ENCODE data around the gene CDKN2A. TPM values are rescaled to one million over a fixed set of nuclear protein-coding genes. Genes with fewer than 3 reads are reported as not detected.

Gene CDKN2A
- total RNA-seq, 2 experiments from 2014 or later: 32.9 to 39.7 TPM

GRCh38 chr9:22005702-22006606, 11.8 kb upstream of the CDKN2A start:
- H3K4me3 Mint-ChIP-seq: peak overlapping the region; percentile 25
- DNase-seq (no peak), ATAC-seq (no peak)
- no peak overlapping the region for H3K27ac Mint-ChIP-seq
- ChIA-PET POLR2A (no interaction called here), CTCF (interaction anchor here (3.6 to 5.7 kb wide), 2 partner anchors 32 to 194 kb away, joined by 87 to 95 read pairs; no protein-coding TSS in a partner anchor)
- no peaks in the 10 kb centered on the region for H3K9me3 Mint-ChIP-seq (ENCODE audit: insufficient read depth)
- H3K27me3 Mint-ChIP-seq (ENCODE audit: low read depth): peaks cover 62% of the 10 kb centered on the region
- peaks cover 37% of the 10 kb centered on the region for H3K4me1 Mint-ChIP-seq (ENCODE audit: low read depth)
- H3K36me3 Mint-ChIP-seq (ENCODE audit: low read depth): peaks cover 18% of the 10 kb centered on the region

- ATAC-seq: no peak
- no peaks in the 10 kb centered on the region for H3K9me3 Mint-ChIP-seq (ENCODE audit: insufficient read depth)
- peaks cover 57% of the 10 kb centered on the region for H3K27me3 Mint-ChIP-seq (ENCODE audit: low read depth)
- DNase-seq: peak; percentile 41
- CTCF ChIA-PET: no interaction called here
- peaks cover 34% of the 10 kb centered on the region for H3K4me1 Mint-ChIP-seq (ENCODE audit: low read depth)
- peaks cover 18% of the 10 kb centered on the region for H3K36me3 Mint-ChIP-seq (ENCODE audit: low read depth)
- POLR2A ChIA-PET: no interaction called here
- peak overlapping the region; percentile 12 for H3K4me3 Mint-ChIP-seq
- no peak overlapping the region for H3K27ac Mint-ChIP-seq
Observed at GRCh38 chr9:22005021-22005701, 11.0 kb upstream of the CDKN2A start.

- ChIA-PET CTCF (interaction anchor here (0.9 kb wide), 1 partner anchor 189 kb away, joined by 6 read pairs; no protein-coding TSS in a partner anchor), POLR2A (interaction anchor here (1.5 kb wide), 1 partner anchor 199 kb away, joined by 3 read pairs; no protein-coding TSS in a partner anchor)
- H3K36me3 Mint-ChIP-seq (ENCODE audit: low read depth): peaks cover 25% of the 10 kb centered on the region
- no peak overlapping the region for H3K4me3 Mint-ChIP-seq
- peaks cover 22% of the 10 kb centered on the region for H3K4me1 Mint-ChIP-seq (ENCODE audit: low read depth)
- no peak overlapping the region for H3K27ac Mint-ChIP-seq
- no peaks in the 10 kb centered on the region for H3K9me3 Mint-ChIP-seq (ENCODE audit: insufficient read depth)
- H3K27me3 Mint-ChIP-seq (ENCODE audit: low read depth): peaks cover 59% of the 10 kb centered on the region
- ATAC-seq: no peak
- DNase-seq: no peak
Observed at GRCh38 chr9:22002038-22002437, 7.8 kb upstream of the CDKN2A start.

- CTCF ChIA-PET: interaction anchor here (0.7 to 5.4 kb wide), 3 partner anchors 10 to 122 kb away, joined by 3 to 28 read pairs (median 5); partner anchors contain the start of gene CDKN2B
- Mint-ChIP-seq H3K4me1 (ENCODE audit: low read depth) (peaks cover 23% of the 10 kb centered on the region), H3K9me3 (ENCODE audit: insufficient read depth) (no peaks in the 10 kb centered on the region), H3K27me3 (ENCODE audit: low read depth) (peaks cover 32% of the 10 kb centered on the region), H3K36me3 (ENCODE audit: low read depth) (peaks cover 28% of the 10 kb centered on the region), H3K4me3 (no peak overlapping the region), H3K27ac (no peak overlapping the region)
- DNase-seq (no peak), ATAC-seq (no peak)
- POLR2A ChIA-PET: no interaction called here
Observed at GRCh38 chr9:21998026-21998425, 3.8 kb upstream of the CDKN2A start.

GRCh38 chr9:21997480-21997879, 3.3 kb upstream of the CDKN2A start:
- H3K9me3 Mint-ChIP-seq (ENCODE audit: insufficient read depth): no peaks in the 10 kb centered on the region
- no peak overlapping the region for H3K4me3 Mint-ChIP-seq
- peaks cover 32% of the 10 kb centered on the region for H3K27me3 Mint-ChIP-seq (ENCODE audit: low read depth)
- ChIA-PET CTCF (interaction anchor here (0.7 to 5.4 kb wide), 3 partner anchors 11 to 123 kb away, joined by 3 to 28 read pairs (median 5); partner anchors contain the start of gene CDKN2B), POLR2A (no interaction called here)
- H3K4me1 Mint-ChIP-seq (ENCODE audit: low read depth): peaks cover 24% of the 10 kb centered on the region
- ATAC-seq: no peak
- DNase-seq: no peak
- peaks cover 29% of the 10 kb centered on the region for H3K36me3 Mint-ChIP-seq (ENCODE audit: low read depth)
- H3K27ac Mint-ChIP-seq: no peak overlapping the region

- Mint-ChIP-seq H3K36me3 (ENCODE audit: low read depth) (peaks cover 29% of the 10 kb centered on the region), H3K27ac (no peak overlapping the region), H3K9me3 (ENCODE audit: insufficient read depth) (no peaks in the 10 kb centered on the region), H3K4me3 (peak overlapping the region; percentile 94), H3K4me1 (ENCODE audit: low read depth) (peaks cover 24% of the 10 kb centered on the region), H3K27me3 (ENCODE audit: low read depth) (peaks cover 30% of the 10 kb centered on the region)
- CTCF ChIA-PET: interaction anchor here (1.3 to 5.4 kb wide), 4 partner anchors 11 to 184 kb away, joined by 4 to 28 read pairs (median 4); partner anchors contain the start of gene CDKN2B
- ATAC-seq (no peak), DNase-seq (no peak)
- POLR2A ChIA-PET: no interaction called here
Observed at GRCh38 chr9:21996858-21997257, 2.7 kb upstream of the CDKN2A start.

- POLR2A ChIA-PET: no interaction called here
- Mint-ChIP-seq H3K4me1 (ENCODE audit: low read depth) (peaks cover 26% of the 10 kb centered on the region), H3K9me3 (ENCODE audit: insufficient read depth) (no peaks in the 10 kb centered on the region), H3K27me3 (ENCODE audit: low read depth) (peaks cover 26% of the 10 kb centered on the region), H3K4me3 (peak overlapping the region; percentile 94), H3K27ac (peak overlapping the region; percentile 7), H3K36me3 (ENCODE audit: low read depth) (peaks cover 31% of the 10 kb centered on the region)
- CTCF ChIA-PET: interaction anchor here (1.5 to 5.4 kb wide), 3 partner anchors 12 to 183 kb away, joined by 4 to 28 read pairs (median 4); partner anchors contain the start of gene CDKN2B
- ATAC-seq (no peak), DNase-seq (no peak)
Observed at GRCh38 chr9:21996438-21996837, 2.2 kb upstream of the CDKN2A start.

GRCh38 chr9:21995666-21996398, 1.6 kb upstream of the CDKN2A start:
- POLR2A ChIA-PET: interaction anchor here (1.2 to 2.2 kb wide), 2 partner anchors 44 to 84 kb away, joined by 8 to 9 read pairs; no protein-coding TSS in a partner anchor
- H3K4me1 Mint-ChIP-seq (ENCODE audit: low read depth): peaks cover 29% of the 10 kb centered on the region

GRCh38 chr9:21995006-21995665, 944 bp upstream of the CDKN2A start:
- ATAC-seq: peak; percentile 82
- Mint-ChIP-seq H3K36me3 (ENCODE audit: low read depth) (peaks cover 42% of the 10 kb centered on the region), H3K27me3 (ENCODE audit: low read depth) (peaks cover 22% of the 10 kb centered on the region), H3K4me3 (peak overlapping the region; percentile 94), H3K27ac (peak overlapping the region; percentile 97), H3K4me1 (ENCODE audit: low read depth) (peaks cover 35% of the 10 kb centered on the region), H3K9me3 (ENCODE audit: insufficient read depth) (no peaks in the 10 kb centered on the region)
- ChIA-PET CTCF (interaction anchor here (1.1 to 5.4 kb wide), 7 partner anchors 13 to 249 kb away, joined by 3 to 40 read pairs (median 5); partner anchors contain the start of gene CDKN2B), POLR2A (interaction anchor here (1.0 to 2.2 kb wide), 3 partner anchors 14 to 85 kb away, joined by 3 to 9 read pairs (median 8); no protein-coding TSS in a partner anchor)
- peak; percentile 93 for DNase-seq

More at GRCh38 chr9:21995666-21996398, 1.6 kb upstream of the CDKN2A start:
- H3K4me3 Mint-ChIP-seq: peak overlapping the region; percentile 94
- peaks cover 36% of the 10 kb centered on the region for H3K36me3 Mint-ChIP-seq (ENCODE audit: low read depth)
- peak overlapping the region; percentile 97 for H3K27ac Mint-ChIP-seq
- DNase-seq (peak; percentile 45), ATAC-seq (peak; percentile 11)
- H3K9me3 Mint-ChIP-seq (ENCODE audit: insufficient read depth): no peaks in the 10 kb centered on the region
- CTCF ChIA-PET: interaction anchor here (1.4 to 5.4 kb wide), 6 partner anchors 12 to 182 kb away, joined by 3 to 40 read pairs (median 4); partner anchors contain the start of gene CDKN2B
- peaks cover 21% of the 10 kb centered on the region for H3K27me3 Mint-ChIP-seq (ENCODE audit: low read depth)

- POLR2A ChIA-PET: interaction anchor here (0.6 to 2.2 kb wide), 5 partner anchors 9 to 86 kb away, joined by 3 to 9 read pairs (median 4); no protein-coding TSS in a partner anchor
Observed at GRCh38 chr9:21994556-21995005, 389 bp upstream of the CDKN2A start, which contains the start of gene CDKN2B-AS1. Gene CDKN2B-AS1 (plus strand): TSS chr9:21994791.

More at GRCh38 chr9:21994556-21995005, 389 bp upstream of the CDKN2A start, which contains the start of gene CDKN2B-AS1:
- CTCF ChIA-PET: interaction anchor here (0.6 to 5.4 kb wide), 10 partner anchors 14 to 249 kb away, joined by 3 to 40 read pairs (median 4); partner anchors contain the start of gene CDKN2B
- Mint-ChIP-seq H3K4me1 (ENCODE audit: low read depth) (peaks cover 40% of the 10 kb centered on the region), H3K27me3 (ENCODE audit: low read depth) (peaks cover 24% of the 10 kb centered on the region), H3K27ac (peak within 1 kb of the TSS; percentile 97), H3K4me3 (peak within 1 kb of the TSS; percentile 94), H3K36me3 (ENCODE audit: low read depth) (peaks cover 47% of the 10 kb centered on the region), H3K9me3 (ENCODE audit: insufficient read depth) (peaks cover 2% of the 10 kb centered on the region)
- peak; percentile 57 for ATAC-seq
- peak; percentile 75 for DNase-seq
